ENCODE measurements around the gene TMEM51. TPM values are rescaled to one million over a fixed set of nuclear protein-coding genes. Genes with fewer than 3 reads are reported as not detected.

Gene TMEM51
- total RNA-seq, 2 experiments from 2014 or later = 0.14 to 0.15 TPM

DNA sequence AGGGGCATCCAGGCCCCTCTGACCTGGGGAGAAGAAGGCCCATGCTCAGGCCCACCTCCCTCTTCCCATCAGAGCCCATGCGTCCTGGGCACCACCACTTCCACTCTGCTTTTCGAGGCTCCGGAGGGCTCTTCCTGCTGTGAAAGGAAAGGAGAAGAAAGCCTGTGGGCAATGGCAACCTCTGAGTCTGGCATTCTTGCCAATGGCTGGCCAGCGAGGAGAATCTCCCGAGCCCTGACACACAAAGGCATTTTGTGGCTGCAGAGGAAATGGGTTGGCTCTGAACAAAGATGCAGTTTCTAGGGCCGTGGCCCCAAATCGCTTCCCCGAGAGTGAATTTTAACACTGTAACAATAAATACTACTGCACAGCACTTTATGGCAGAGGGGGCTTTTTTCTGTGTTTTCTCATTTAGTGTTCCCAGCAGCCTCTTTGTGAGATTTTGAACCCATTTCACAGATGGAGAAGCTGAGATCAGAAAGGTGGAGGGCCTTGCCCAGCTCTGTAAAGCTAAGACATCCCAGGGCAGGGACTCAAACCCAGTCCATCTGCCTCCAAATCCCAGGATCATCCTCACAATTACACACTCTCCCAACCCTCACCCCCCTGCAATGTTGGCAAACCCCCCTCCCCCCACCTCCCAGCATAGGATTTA is 35.7 kb upstream of the TMEM51 start:
- no peak for DNase-seq
- Mint-ChIP-seq H3K4me1 (ENCODE audit: low read depth) (peaks cover under 1% of the 10 kb centered on the region), H3K4me3 (no peak overlapping the region), H3K36me3 (ENCODE audit: low read depth) (no peaks in the 10 kb centered on the region), H3K27me3 (ENCODE audit: low read depth) (peaks cover 2% of the 10 kb centered on the region), H3K9me3 (no peaks in the 10 kb centered on the region), H3K27ac (no peak overlapping the region)
- CTCF ChIA-PET = no interaction called here
- intact Hi-C loops (cut with micrococcal nuclease) = no loop called here

GRCh38 chr1:15118579-15118978 is 35.0 kb upstream of the TMEM51 start:
- Mint-ChIP-seq H3K4me3 (no peak overlapping the region), H3K27ac (no peak overlapping the region), H3K9me3 (no peaks in the 10 kb centered on the region), H3K36me3 (ENCODE audit: low read depth) (no peaks in the 10 kb centered on the region), H3K4me1 (ENCODE audit: low read depth) (no peaks in the 10 kb centered on the region), H3K27me3 (ENCODE audit: low read depth) (peaks cover 2% of the 10 kb centered on the region)
- no peak for DNase-seq
- intact Hi-C loops (cut with micrococcal nuclease) = no loop called here
- CTCF ChIA-PET = interaction anchor here (0.8 kb wide), 1 partner anchor 10 kb away, joined by 3 read pairs; no protein-coding TSS in a partner anchor

GRCh38 chr1:15120251-15120945 is 33.1 kb upstream of the TMEM51 start:
- intact Hi-C loops (cut with micrococcal nuclease) = no loop called here

GRCh38 chr1:15122331-15122730 is 31.2 kb upstream of the TMEM51 start:
- Mint-ChIP-seq H3K36me3 (ENCODE audit: low read depth) (no peaks in the 10 kb centered on the region), H3K27me3 (ENCODE audit: low read depth) (peaks cover 2% of the 10 kb centered on the region), H3K4me1 (ENCODE audit: low read depth) (no peaks in the 10 kb centered on the region), H3K9me3 (no peaks in the 10 kb centered on the region), H3K27ac (no peak overlapping the region), H3K4me3 (no peak overlapping the region)
- intact Hi-C loops (cut with micrococcal nuclease) = no loop called here
- CTCF ChIA-PET = no interaction called here
- no peak for DNase-seq

More at GRCh38 chr1:15120251-15120945, 33.1 kb upstream of the TMEM51 start:
- H3K4me3 Mint-ChIP-seq = no peak overlapping the region
- peaks cover 2% of the 10 kb centered on the region for H3K27me3 Mint-ChIP-seq (ENCODE audit: low read depth)
- H3K27ac Mint-ChIP-seq = no peak overlapping the region
- CTCF ChIA-PET = interaction anchor here (1.3 kb wide), 1 partner anchor 185 kb away, joined by 3 read pairs; no protein-coding TSS in a partner anchor
- no peaks in the 10 kb centered on the region for H3K4me1 Mint-ChIP-seq (ENCODE audit: low read depth)
- no peak for DNase-seq
- no peaks in the 10 kb centered on the region for H3K36me3 Mint-ChIP-seq (ENCODE audit: low read depth)
- no peaks in the 10 kb centered on the region for H3K9me3 Mint-ChIP-seq

DNA sequence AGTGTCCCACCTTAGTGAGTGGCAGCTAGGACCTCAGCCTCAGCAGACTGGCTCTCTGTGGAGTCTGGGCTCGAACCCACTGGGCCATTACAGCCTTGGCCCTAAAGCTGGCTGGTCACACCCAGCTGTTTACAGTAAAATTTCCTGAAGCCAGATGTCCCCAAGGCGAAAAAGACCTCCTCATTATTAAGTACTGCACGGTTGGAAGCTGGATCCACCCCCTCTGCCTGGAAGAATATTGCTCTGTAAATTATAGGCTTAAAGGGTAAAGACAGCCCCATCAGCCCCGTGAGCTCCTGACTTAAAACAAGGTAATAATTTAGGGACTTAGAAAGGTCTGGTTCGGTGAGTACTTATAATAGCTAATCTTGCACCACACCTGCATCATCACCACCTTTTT is 30.3 kb upstream of the TMEM51 start:
- Mint-ChIP-seq H3K4me3 (no peak overlapping the region), H3K36me3 (ENCODE audit: low read depth) (no peaks in the 10 kb centered on the region), H3K4me1 (ENCODE audit: low read depth) (no peaks in the 10 kb centered on the region), H3K27me3 (ENCODE audit: low read depth) (peaks cover 2% of the 10 kb centered on the region), H3K9me3 (no peaks in the 10 kb centered on the region), H3K27ac (no peak overlapping the region)
- DNase-seq = no peak
- intact Hi-C loops (cut with micrococcal nuclease) = no loop called here
- CTCF ChIA-PET = interaction anchor here (0.9 to 1.5 kb wide), 4 partner anchors 21 to 182 kb away, joined by 3 to 4 read pairs (median 3); no protein-coding TSS in a partner anchor

- intact Hi-C loops (cut with micrococcal nuclease) = no loop called here
- H3K27ac Mint-ChIP-seq = no peak overlapping the region
- H3K36me3 Mint-ChIP-seq (ENCODE audit: low read depth) = no peaks in the 10 kb centered on the region
- CTCF ChIA-PET = interaction anchor here (1.0 to 1.5 kb wide), 3 partner anchors 25 to 181 kb away, joined by 3 to 4 read pairs (median 3); no protein-coding TSS in a partner anchor
- no peaks in the 10 kb centered on the region for H3K4me1 Mint-ChIP-seq (ENCODE audit: low read depth)
- DNase-seq = no peak
- no peaks in the 10 kb centered on the region for H3K9me3 Mint-ChIP-seq
- no peak overlapping the region for H3K4me3 Mint-ChIP-seq
- peaks cover 2% of the 10 kb centered on the region for H3K27me3 Mint-ChIP-seq (ENCODE audit: low read depth)
These were observed 29.6 kb upstream of the TMEM51 start for GRCh38 chr1:15123925-15124324.

DNA sequence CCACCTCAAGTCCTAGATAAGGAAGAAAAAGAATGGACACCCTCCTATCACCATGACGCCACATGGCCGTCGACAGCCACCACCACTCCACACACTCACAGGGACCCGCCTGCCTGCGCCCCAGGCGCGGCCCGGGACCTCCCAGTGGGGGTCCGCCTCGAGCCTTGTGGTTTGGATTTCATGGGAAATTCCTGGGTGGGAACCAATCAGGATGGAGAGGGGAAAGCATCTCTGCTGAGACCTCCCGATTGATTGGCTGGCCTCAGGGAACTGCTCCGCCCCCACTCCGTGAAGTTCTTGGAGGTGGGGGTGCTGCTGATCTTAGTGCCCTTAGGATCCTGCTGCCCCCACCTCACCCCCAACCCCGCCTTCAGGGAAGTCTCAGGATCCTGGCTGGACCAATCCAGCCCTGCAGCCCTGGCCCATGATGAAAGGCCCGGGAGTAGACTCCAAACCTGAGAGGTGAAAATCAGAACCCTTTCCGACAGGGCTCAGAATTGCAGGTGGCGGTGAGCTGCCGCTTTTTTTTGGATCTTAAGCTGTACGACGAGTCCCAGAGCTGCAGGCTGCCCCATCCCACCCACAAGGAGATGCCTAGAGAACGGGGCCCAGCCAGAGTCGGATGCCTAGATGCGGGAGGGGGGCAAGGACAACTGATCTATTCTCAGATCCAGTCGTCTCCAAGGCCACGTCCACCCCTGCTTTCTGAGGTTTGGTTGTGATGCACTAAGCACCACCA is 29.0 kb upstream of the TMEM51 start:
- H3K27ac Mint-ChIP-seq = no peak overlapping the region
- H3K4me3 Mint-ChIP-seq = no peak overlapping the region
- no peaks in the 10 kb centered on the region for H3K4me1 Mint-ChIP-seq (ENCODE audit: low read depth)
- CTCF ChIA-PET = interaction anchor here (0.7 to 1.5 kb wide), 3 partner anchors 25 to 181 kb away, joined by 3 to 4 read pairs (median 3); no protein-coding TSS in a partner anchor
- intact Hi-C loops (cut with micrococcal nuclease) = no loop called here
- H3K9me3 Mint-ChIP-seq = peaks cover 2% of the 10 kb centered on the region
- DNase-seq = no peak
- H3K27me3 Mint-ChIP-seq (ENCODE audit: low read depth) = peaks cover under 1% of the 10 kb centered on the region
- no peaks in the 10 kb centered on the region for H3K36me3 Mint-ChIP-seq (ENCODE audit: low read depth)

DNA sequence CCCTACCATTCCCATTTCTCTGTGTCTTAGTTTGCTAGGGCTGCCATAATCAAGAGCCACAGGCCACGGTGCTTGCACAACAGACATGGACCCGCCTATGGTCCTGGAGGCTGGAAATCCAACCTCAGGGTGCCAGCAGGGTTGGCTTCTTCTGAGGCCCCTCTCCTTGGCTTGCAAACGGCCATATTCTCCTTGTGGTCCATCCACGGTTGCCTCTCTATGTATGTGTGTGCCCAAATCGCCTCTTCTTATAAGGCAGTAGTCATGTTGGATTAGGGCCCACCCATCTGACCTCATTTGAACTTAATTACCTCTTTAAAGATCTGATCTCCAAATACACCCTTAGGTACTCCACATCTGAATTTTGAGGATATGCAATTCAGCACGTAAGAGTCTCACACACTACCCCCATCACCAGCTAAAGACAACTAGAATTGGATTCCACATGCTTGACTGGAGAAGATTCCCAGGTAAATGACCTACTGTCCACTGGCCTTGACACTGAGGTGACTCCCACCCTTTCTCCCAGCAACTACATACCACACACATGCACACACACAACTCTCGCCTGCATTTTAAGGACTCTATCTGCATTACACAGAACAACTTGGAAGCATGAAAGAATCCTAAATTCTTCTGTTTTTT is 28.3 kb upstream of the TMEM51 start:
- no peaks in the 10 kb centered on the region for H3K36me3 Mint-ChIP-seq (ENCODE audit: low read depth)
- peaks cover 4% of the 10 kb centered on the region for H3K9me3 Mint-ChIP-seq
- H3K4me3 Mint-ChIP-seq = no peak overlapping the region
- intact Hi-C loops (cut with micrococcal nuclease) = no loop called here
- H3K4me1 Mint-ChIP-seq (ENCODE audit: low read depth) = no peaks in the 10 kb centered on the region
- no peak for DNase-seq
- no peaks in the 10 kb centered on the region for H3K27me3 Mint-ChIP-seq (ENCODE audit: low read depth)
- no peak overlapping the region for H3K27ac Mint-ChIP-seq
- CTCF ChIA-PET = interaction anchor here (0.6 to 0.7 kb wide), 2 partner anchors 49 to 396 kb away, joined by 3 read pairs; no protein-coding TSS in a partner anchor

DNA sequence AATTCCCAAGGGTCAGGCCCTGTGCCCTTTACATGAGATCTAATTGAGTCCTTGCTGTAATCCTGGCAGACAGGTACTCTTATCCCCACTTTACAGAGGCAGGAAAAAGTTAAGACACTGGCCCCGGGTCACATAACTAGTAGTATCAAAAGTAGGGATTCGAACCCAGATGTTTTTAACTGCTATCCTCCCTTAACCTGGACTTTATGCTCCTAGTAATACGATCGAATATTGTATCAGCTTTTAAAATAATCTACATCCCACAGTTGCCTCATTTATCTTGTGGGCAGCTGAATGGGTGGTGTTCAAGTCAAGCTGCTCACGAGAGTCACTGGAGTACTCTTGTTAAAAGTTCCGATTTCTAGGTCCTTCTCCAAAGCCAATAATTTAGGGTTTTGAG is 25.5 kb upstream of the TMEM51 start:
- H3K4me3 Mint-ChIP-seq = no peak overlapping the region
- intact Hi-C loops (cut with micrococcal nuclease) = loop anchor here (1.0 to 2.0 kb wide), 3 partner anchors 25 to 176 kb away; partner anchors contain the start of gene TMEM51
- peaks cover 4% of the 10 kb centered on the region for H3K9me3 Mint-ChIP-seq
- DNase-seq = no peak
- H3K27ac Mint-ChIP-seq = no peak overlapping the region
- CTCF ChIA-PET = interaction anchor here (0.6 to 3.5 kb wide), 26 partner anchors 9 to 238 kb away, joined by 3 to 58 read pairs (median 4); no protein-coding TSS in a partner anchor
- H3K27me3 Mint-ChIP-seq (ENCODE audit: low read depth) = peaks cover 7% of the 10 kb centered on the region
- H3K4me1 Mint-ChIP-seq (ENCODE audit: low read depth) = no peaks in the 10 kb centered on the region
- H3K36me3 Mint-ChIP-seq (ENCODE audit: low read depth) = no peaks in the 10 kb centered on the region

GRCh38 chr1:15128520-15129313 is 24.8 kb upstream of the TMEM51 start:
- intact Hi-C loops (cut with micrococcal nuclease) = loop anchor here (1.0 to 2.0 kb wide), 3 partner anchors 24 to 176 kb away; partner anchors contain the start of gene TMEM51
- peak; percentile 84 for DNase-seq

GRCh38 chr1:15129944-15130343 is 23.6 kb upstream of the TMEM51 start:
- Mint-ChIP-seq H3K27ac (no peak overlapping the region), H3K9me3 (peaks cover 4% of the 10 kb centered on the region), H3K36me3 (ENCODE audit: low read depth) (no peaks in the 10 kb centered on the region), H3K4me1 (ENCODE audit: low read depth) (no peaks in the 10 kb centered on the region), H3K27me3 (ENCODE audit: low read depth) (peaks cover 20% of the 10 kb centered on the region), H3K4me3 (no peak overlapping the region)
- CTCF ChIA-PET = interaction anchor here (0.6 to 3.5 kb wide), 10 partner anchors 9 to 232 kb away, joined by 3 to 58 read pairs (median 8); partner anchors contain the start of gene TMEM51
- intact Hi-C loops (cut with micrococcal nuclease) = loop anchor here (2.0 kb wide), 1 partner anchor 23 kb away; the partner anchor contains the start of gene TMEM51
- no peak for DNase-seq

More at GRCh38 chr1:15128520-15129313, 24.8 kb upstream of the TMEM51 start:
- Mint-ChIP-seq H3K4me3 (no peak overlapping the region), H3K27ac (no peak overlapping the region), H3K27me3 (ENCODE audit: low read depth) (peaks cover 10% of the 10 kb centered on the region), H3K4me1 (ENCODE audit: low read depth) (no peaks in the 10 kb centered on the region), H3K36me3 (ENCODE audit: low read depth) (no peaks in the 10 kb centered on the region), H3K9me3 (peaks cover 4% of the 10 kb centered on the region)
- CTCF ChIA-PET = interaction anchor here (0.5 to 3.5 kb wide), 32 partner anchors 8 to 239 kb away, joined by 3 to 58 read pairs (median 4); partner anchors contain the start of gene TMEM51
